NCI-H345 (cell line): ENCODE data around the gene PARS2.

ENCODE experiments used
- DNase-seq: peaks from one replicate; lab custom pipeline; 2025; lab: John Stamatoyannopoulos, UW

The PARS2 gene

DNA sequence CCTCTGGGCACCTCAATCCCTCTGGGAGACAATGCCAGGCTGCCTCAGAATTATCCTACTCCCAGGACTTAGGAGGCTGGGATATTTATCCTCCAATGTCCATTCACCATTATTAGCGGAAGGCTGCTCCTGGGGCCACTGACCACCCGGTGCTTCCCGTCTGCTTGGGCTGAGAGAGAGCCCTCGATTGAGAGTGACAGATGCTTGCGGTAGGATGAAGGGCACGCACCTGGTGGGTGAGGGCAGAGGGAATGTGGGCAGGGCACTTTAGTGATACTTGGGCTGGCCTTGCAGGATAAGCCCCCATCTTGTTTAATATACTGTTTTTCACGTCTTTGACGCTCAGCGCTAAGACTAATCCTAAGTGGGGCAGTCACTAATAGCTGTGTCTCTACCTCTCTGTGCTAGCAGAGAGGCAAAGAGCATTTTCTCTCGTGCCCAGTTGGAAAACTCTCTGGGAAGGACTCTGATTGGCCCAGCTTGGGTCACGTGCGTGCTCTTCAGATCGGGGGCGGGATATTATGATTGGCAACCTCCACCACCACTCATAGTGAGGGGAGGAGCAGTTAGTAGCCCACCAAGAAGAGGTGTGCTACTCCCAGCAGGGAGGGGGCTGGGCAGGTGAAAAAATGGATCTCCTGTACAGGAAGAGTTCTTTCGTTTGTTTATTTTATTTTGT, 10.6 kb upstream of the PARS2 start:
- no peak for DNase-seq

DNA sequence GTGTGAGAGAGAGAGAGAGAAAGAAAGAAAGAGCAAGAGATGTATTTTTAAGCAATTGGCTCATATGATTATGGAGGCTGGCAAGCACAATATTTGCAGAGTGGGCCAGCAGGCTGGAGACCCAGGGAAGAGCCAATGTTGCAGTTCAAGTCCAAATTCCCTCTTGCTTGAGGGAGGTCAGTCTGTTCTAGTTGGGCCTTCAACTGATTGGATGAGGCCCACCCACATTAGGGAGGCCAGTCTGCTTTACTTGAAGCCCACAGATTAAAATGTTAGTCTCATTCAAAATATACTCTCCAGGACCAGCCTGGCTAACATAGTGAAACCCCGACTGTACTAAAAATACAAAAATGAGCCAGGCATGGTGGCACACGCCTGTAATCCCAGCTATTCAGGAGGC, 8.6 kb upstream of the PARS2 start:
- DNase-seq: no peak

DNA sequence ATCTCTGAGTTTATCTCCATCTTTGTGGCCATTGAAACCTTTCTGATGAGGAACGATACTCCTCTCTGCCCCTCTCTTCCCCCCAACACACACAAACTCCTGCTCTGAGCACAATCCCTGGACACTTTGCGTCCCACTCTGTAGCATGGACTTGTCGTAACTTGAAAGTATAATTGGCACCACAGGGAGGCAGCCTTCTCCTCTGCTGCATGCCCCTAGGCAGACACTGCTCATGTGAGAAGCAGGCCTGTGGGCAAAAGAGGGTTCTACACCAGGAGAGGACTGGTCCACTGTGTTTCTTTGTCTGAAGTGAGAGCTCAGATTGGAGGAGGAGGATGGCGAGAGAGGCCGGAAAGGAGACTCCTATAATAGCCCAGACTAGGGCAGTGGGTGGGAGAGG, 3.8 kb upstream of the PARS2 start:
- no peak for DNase-seq

DNA sequence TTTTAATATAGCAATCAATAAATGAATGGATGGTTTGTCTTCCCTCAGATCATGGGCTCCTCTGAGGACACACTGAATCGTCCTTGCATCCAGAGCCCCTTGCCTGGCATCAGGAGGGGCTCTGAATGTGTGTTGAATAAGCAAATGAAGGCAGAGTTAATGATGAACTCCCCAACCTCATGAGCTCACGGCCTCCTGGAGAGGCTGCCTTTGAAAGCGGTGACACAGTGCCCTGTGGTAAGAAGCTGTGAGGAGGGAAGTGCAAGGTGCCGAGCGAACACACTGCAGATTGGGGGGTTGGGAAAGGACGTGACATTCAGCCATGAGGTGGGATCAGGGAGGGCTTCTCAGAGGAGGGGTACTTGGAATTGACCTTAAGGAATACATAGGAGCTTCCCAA, 3.2 kb upstream of the PARS2 start:
- DNase-seq: no peak

DNA sequence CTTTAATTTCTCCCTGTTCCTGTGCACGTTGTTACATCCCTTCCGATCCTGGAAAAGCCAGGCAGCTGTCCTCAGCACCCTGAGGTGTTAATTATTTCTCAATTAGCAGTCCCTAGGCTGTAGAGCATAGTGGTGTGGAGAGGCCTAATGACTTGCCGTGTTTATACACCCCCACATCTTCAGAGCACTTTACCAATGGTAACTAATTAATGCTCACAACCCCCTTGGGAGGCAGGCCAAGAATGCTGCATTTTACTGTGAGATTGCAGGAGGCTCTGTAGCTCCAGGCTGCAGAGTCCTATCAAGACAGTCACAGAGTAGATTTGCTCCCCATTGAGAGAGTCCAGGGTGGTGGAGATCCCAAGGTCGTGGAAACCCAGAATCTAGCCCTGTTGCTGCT, 2.4 kb upstream of the PARS2 start:
- DNase-seq: no peak

DNA sequence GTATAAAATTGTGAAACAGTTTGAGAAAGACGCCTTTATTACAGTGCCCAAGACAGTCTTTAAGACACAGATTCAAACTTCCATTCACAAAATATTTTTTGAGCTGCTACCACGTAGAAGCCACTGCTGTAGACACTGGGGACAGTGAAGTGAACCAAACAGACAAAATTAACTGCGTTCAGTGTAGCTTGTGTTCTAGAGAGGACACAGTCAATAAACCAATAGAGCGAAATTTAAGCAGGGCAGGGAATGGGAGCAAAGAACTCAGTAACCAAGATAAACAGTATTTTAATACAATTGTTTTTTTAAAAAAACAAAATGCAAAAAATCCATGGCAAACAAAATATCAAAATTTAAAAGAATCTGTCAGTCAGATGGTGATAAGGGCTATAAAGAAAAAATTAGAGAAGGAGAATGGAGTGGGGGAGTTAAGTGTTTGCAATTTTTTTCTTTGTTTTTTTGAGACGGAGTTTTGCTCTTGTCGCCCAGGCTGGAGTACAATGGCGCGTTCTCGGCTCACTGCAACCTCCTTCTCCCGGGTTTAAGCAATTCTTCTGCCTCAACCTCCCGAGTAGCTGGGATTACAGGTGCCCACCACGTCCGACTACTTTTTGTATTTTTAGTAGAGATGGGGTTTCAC, 719 bp upstream of the PARS2 start:
- DNase-seq: no peak

DNA sequence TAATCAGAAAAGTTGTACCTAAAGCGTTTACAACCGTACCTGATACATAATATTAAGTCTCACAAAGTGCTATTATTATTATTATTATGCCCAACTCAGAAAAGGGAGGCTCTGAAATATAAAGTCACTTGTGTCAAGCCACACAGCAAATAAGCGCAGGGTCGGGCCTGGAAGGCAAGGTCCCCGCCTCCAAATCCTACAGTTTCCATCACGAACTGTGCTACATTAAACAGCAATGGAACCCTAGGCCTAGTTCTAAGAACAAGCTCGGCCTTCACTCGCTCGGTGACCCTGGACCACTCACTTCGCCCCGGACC, 549 bp downstream of the PARS2 start:
- peak; percentile 37 for DNase-seq

DNA sequence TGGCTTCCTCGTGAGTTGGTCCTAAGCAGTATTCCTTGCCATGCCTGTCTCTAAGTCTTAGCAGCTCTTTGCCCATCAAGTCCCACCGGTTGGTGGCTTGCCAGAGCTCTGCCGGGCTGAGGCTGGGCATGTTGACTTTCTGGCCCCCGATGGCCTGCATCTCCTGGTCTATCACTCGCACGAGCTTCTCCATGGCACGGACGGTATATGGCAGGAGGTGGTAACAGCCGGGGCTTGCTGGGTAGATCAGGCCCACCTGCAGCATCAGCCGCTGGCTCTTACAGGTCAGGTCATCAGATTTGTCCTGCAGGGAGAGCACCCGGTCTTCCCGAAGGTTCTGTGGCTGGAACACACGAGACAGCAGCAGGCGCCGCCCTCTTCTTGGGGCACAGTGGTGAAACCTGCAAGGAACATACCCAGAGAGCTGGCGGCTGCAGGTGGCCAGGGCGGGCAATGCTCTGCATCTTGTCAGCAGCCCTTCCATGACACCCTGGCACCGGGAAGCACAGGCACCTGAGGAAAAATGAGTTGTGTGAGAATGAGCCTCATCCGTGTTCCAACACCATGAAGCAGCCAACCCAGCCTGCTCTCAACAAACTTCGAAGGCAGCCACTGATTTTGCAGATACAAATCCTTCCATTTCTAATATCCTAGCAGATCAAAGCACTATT, 5.5 kb downstream of the PARS2 start:
- no peak for DNase-seq

DNA sequence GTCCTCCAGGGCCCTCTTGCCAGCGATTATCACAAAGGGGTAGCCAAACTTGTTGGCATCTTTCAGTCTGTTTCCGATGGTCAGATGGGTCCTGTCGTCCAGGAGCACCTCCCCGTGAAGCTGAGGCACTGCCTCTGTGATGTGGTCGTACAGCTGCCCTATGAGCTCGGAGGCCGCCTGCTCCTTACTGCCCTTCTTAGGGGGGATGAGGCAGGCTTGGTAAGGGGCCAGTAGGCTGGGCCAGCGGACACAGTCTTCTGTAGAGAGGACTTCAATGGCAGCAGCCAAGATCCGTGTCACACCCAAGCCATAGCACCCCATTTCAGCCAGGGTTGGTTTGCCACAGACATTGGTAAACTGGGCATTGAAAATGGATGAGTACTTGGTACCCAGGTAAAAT, 6.5 kb downstream of the PARS2 start:
- DNase-seq: no peak

DNA sequence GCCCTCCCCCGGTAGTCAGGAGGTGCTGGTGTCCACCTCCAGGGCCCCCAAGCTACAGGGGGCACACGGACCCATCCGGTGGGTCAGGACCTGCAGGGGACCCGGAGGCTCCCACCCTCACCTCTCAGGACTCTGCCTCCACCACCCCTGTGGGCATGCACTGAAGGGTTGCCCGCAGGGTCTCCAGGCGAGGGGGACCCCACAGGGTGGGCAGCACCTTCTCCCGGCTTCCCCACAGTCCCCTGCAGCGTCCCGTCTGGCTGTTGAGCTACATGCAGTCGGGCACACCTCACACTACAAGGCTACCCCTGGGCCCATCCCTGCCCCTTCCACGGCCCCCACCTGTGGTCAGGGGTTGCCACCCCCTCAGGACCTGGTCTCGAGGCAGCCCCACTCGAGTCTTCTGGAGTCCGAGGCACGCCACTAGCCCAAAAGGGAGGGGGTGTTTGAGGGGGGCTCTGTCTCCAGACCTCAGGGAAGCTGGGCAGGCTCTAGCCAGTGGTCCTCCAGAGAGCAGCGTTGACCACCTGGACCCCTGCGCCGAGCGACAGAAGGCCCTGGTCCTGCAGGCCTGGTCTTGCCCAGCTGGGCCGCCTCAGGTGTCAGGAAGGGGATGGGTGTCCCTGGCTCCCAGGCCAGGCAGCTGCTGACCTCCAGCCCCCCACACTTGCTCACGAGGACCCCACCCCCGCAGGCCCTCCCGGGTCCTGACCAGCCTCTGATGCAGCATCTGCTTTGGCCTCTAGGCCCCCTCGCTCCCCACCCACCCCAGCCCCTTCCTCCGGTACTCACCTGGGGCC, 9.6 kb downstream of the PARS2 start:
- DNase-seq: no peak

DNA sequence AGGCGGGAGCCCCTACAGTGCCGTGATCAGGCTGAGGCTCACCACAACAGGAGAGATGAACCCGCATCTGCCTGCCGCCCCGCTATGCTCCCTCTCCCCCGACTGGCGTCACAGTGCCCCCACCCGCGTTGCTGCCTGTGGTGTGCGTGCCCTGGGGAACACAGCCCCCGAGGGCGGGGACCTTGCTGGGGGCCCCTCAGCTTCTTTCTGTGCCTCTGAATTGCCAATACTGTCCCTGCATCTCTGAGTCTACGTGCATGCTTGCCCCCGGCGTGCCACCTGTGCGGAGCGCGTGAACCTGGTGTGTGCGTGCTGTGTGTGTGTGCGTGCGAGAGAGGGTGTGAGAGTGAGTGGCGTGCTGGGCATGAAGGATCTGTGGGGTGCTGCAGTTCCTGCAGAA, 10.3 kb downstream of the PARS2 start:
- DNase-seq: no peak

DNA sequence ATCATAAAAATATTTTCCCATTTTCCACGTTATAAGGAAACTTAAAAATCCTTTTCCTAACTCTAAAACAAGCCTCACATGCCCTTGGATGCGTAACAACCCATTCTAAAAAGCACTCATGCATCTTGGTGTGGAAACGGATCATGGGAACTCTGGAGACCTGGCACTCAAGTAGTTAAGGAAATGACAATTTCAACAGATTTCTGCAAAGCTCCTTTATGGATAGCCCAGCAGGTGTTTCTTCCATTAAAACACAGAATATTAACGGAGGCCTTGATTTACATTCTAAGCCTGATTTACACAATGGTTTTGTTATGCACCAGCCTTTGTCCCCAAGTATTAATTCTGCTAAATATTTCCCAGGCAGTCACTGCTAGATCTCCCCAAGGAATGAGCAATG, 12.9 kb downstream of the PARS2 start:
- DNase-seq: no peak

DNA sequence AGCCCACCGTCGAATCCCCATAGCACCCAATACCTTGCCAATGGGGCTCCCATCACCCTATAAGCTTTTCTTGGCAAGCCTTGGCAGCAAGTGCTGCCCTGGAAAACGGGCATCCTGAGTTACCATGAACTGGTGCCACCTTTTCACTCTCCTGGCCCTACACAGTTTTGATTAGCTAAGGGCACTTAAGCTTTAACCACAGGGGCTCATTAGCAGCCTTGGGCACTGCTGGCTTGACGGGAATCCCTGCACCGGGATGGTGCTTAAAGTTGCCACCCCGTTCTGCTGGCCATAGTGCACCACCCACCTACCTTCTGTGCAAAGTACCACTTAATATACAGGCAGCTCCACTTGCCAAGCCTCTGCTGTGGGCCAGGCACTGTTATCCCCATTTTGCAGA, 13.7 kb downstream of the PARS2 start:
- DNase-seq: no peak

DNA sequence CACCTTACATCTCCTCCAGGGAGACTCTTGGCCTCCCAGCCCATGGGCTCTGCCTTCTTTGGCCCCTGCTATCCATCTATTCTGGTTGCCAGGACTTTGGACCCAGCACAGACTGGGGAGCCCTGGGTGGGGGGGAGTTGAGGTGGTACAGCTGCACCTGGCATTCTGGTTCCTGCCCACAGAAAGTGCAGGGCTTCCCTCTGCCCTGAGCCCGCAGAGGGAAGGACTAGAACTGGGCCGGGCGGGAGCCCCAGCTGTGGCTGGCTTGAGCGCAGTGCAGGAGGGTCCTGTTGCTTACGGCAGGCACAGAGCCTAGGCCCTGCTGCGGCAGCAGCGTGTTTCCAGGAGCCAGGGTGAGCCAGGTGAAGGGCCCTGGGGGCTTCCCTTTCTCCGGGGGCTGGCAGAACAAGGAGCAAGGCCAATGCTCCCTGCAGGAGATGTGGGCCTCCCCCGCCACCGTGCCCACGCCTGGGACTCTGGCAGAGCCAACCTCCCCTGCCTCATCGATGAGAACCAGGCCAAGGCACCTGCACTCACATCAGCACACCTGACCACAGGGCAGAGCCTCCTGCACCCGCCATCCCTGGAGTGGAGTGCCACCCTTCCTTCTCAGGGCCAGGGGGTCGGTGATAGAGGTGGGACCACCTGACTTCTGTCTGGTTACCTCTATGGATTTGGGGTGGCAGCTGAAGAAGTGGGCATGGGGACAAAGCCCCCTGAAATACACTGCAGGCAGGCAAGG, 16.1 kb downstream of the PARS2 start:
- no peak for DNase-seq

DNA sequence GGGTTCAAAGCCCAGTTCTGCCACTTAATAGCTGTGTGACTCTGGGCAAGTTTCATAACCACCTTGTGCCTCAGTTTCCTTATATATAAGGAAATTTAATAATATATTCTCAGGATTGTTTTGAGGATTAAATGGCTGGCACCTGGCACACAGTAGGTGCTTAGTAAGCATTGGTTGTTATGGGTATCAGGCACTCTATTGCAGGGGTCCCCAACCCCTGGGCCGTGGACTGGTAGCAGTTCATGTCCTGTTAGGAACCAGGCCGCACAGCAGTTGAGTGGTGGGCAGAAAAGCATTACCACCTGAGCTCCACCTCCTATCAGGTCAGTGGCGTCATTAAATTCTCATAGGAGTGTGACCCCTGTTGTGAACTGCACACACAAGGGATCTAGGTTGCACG, 18.5 kb downstream of the PARS2 start:
- no peak for DNase-seq

DNA sequence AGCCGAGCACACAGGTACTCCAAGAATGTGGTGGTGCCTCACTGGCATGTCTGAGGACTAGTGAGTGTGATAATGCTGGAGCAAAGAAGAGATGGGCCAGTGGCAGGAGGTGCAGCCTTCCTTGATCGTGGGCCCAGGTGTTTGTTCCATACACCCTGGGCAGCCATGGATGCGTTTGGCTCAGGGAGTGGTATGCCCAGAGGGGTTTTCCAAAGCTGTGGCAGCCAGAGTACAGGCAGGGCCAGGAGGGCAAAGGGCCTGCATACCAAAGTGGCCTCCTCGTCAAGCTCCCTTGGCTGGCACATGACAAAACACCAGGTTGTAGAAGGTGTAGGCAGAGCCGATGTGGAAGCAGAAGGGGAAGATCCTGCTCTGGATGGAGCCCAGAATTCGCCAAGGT, 19.0 kb downstream of the PARS2 start:
- no peak for DNase-seq

DNA sequence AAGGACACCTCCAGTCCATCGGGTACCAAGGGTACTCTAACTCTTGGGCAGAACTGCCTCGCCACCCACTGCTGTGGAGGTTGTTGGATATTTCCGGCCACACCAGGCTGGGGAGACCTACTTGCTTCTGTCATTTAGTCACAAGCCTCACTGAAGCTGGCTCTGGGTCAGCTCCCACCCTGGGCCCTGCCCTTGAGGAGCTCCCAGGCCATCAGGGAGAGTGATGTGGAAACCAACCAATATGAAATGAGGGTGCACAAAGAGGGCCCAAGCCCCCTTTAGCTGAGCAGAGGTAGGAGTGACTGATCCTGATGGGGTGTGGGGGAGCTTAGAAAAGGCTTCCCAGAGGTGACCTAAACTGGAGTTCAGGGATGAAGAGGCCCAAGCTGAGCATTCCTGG, 19.6 kb downstream of the PARS2 start:
- no peak for DNase-seq

DNA sequence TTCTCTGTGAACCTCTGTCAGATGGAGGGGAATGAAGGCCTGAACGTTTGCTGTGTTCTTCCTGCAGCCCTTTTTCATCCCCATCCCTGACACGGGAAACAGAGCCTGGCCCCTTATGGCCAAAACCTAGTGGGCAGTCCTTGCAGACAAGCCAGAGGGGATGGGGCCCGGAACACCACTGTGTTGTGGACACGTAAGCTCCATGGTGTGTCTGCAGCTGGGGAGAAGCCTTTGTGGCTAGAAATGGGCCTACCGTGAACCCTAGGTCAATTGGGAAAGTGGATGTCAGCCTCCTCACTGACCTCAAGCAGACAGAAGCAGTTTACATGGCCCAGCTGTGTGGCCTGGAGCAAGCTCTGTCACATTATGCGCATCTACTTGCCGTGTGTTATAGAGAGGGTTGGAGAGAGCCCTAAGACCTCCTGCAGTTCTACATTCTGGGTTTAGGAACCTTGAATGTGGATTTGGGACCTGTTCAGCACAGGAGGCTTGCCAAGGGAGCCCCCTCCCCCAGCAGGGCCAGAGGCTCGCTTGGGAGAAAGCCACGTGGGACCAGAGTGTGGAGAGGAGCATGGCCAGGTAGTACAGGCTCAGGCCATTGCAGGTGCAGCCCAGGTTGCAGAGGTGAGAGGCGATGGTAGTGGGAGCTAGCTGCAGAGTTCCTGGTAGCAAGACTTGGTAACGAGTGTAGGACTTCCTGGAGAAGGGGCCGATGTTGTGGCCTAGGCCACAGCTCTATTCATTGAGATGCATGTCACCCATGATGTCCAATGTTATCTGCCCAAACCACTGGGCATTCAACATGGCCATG, 20.7 kb downstream of the PARS2 start:
- DNase-seq: no peak

DNA sequence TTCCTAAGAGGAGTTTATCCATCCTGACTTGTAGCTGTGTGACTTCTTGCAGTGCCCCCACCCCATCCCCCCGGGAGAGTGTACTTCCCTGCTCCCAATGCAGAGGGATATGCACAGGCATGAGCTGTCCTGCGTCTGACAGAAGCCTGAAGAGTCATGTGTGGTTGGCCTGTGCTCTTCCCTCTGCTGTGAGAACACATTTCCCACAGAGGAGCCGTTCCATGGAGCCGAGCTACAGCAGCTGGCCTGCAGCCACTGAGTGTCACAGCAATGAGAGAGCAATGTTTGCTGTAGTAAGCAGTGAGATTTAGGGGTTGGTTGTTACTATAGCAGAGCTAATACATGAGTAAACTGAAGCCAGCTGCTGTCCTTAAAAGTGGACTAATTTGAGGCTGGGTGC, 22.0 kb downstream of the PARS2 start:
- DNase-seq: no peak

DNA sequence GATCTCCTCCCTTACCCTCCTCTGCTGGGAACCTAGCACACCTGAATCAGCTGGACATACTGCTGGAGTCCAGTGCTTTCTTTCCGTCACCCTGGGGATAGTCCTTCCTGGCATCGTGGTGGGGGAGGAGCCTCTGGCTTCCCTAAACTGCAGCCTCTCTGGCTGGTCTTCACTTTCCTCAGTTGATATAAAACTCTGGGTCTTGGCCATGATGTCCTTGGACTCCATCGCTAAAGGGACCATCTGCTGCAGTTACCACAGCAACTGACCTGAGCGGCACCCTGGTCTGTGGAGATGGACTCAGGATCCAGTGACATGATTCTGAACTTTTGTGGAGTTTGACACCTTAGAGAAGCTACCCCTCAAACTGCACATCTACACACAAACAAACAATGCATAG, 22.8 kb downstream of the PARS2 start:
- no peak for DNase-seq

DNA sequence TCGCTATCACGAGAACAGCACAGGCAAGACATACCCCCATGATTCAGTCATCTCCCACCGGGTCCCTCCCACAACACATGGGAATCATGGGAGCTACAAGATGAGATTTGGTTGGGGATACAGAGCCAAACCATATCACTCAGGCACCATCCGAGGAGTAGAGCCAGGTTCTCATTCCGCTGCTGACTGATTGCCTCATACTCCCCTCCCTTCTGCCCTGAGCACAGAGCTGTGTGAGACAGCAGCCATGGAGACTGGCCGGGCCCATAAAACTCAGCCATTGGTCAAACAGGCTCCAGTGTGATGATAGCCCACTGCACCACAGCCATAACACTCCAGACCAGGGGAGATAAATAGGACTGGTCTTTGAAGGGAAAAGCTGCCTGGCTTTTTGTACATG, 26.1 kb downstream of the PARS2 start:
- DNase-seq: no peak

DNA sequence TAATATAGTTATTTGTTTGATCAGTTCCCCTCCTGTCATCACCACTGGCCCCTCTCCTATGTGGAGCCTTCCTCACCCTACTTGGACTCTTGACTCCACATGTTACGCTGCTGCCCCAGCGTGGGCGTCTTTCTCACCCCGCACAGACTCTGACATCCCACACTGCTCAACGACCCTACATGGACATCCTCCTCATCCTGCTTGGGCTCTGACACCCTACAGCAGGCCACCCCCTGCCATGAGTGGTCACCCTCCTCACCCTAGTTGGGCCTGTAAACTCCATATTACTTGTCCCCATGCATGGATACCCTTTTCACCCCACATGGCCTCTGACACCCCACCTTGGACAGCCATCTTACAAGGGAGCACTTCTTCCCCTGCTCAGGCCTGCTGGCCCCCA, 27.6 kb downstream of the PARS2 start:
- DNase-seq: no peak
